Panc1 (cell line): Measurements from ENCODE around the gene FUBP3. TPM values are rescaled to one million over a fixed set of nuclear protein-coding genes. Genes with fewer than 3 reads are reported as not detected.

Source experiments
- ATAC-seq: fragments of 200-7000 bp; cut with Tn5 transposase; 2 replicates; pipeline ENCODE4 v1.9.1; 2020; ENCODE audit warnings: mild to moderate bottlenecking, moderate library complexity
- BruUV-seq: library from RNA; stranded (reverse); fragments of 400-500 nt; replicated peaks from 2 replicates; lab custom pipeline; 2021; lab: Mats Ljungman, UMichigan
- CTCF ChIA-PET: fragments of 300-600 bp; sonication (Branson Sonifier 250); formaldehyde crosslinking; loops from one replicate; lab custom pipeline; 2022; ENCODE audit warnings: antibody characterized with exemption; lab: Charles Lee
- POLR2A ChIA-PET: fragments of 300-600 bp; sonication (Branson Sonifier 250); formaldehyde crosslinking; loops from one replicate; lab custom pipeline; 2022; ENCODE audit warnings: antibody characterized with exemption; lab: Charles Lee
- DNase-seq: peaks from one replicate; pipeline ENCODE4 v3.0.0-alpha.2; 2010; ENCODE audit warnings: low read depth, low spot score
- H3K27ac ChIP-seq: 2 replicates; pipeline ENCODE4 v1.5.1; 2011; ENCODE audit warnings: mild to moderate bottlenecking, low read length, inconsistent platforms
- H3K27me3 ChIP-seq: fragments of 200-500 bp; sonication (Bioruptor generic); 2 replicates; pipeline ENCODE4 v1.6.0; 2014; ENCODE audit warnings: low read length, inconsistent platforms; ENCODE audit not compliant: control insufficient read depth, insufficient read depth
- H3K36me3 ChIP-seq: fragments of 200-500 bp; sonication (Bioruptor generic); 2 replicates; pipeline ENCODE4 v1.5.1; 2014; ENCODE audit warnings: inconsistent platforms, mild to moderate bottlenecking, low read length, moderate library complexity; ENCODE audit not compliant: control insufficient read depth, insufficient read depth
- H3K4me1 ChIP-seq: 2 replicates; pipeline ENCODE4 v1.5.1; 2011; ENCODE audit warnings: inconsistent platforms, mild to moderate bottlenecking, low read length, moderate library complexity; ENCODE audit not compliant: control insufficient read depth, insufficient read depth
- H3K4me3 ChIP-seq, 2 experiments: 2 replicates each; pipeline ENCODE4 v1.5.1; 2011 to 2012; ENCODE audit warnings: low read depth in 2 of 2, low read length in 2 of 2, mild to moderate bottlenecking in 2 of 2, inconsistent platforms in 1 of 2, moderate library complexity in 1 of 2
- H3K9me3 ChIP-seq: fragments of 200-500 bp; sonication (Bioruptor generic); 2 replicates; pipeline ENCODE4 v1.5.1; 2014; ENCODE audit warnings: low read depth, mild to moderate bottlenecking, inconsistent platforms, low read length, moderate library complexity; ENCODE audit not compliant: control insufficient read depth, insufficient read depth
- CTCF ChIP-seq: fragments of 450-650 bp; IDR thresholded peaks from 2 replicates; pipeline ENCODE4 v1.5.1; 2017; ENCODE audit warnings: mild to moderate bottlenecking
- POLR2AphosphoS5 ChIP-seq: IDR thresholded peaks from 2 replicates; pipeline ENCODE4 v1.6.1; 2012; ENCODE audit warnings: mild to moderate bottlenecking, low read depth, low read length, moderate library complexity
- REST ChIP-seq, 2 experiments: IDR thresholded peaks; 2 replicates each; pipeline ENCODE4 v1.6.1; 2011 to 2012; ENCODE audit warnings: low read depth in 2 of 2, control low read depth in 1 of 2, low read length in 1 of 2, mild to moderate bottlenecking in 1 of 2, moderate library complexity in 1 of 2; ENCODE audit not compliant: insufficient read depth in 1 of 2
- SIN3A ChIP-seq: IDR thresholded peaks from 2 replicates; pipeline ENCODE4 v1.6.1; 2012; ENCODE audit warnings: low read depth, mild to moderate bottlenecking, low read length, moderate library complexity, borderline replicate concordance; ENCODE audit not compliant: insufficient read depth
- TCF7L2 ChIP-seq: IDR thresholded peaks from 2 replicates; pipeline ENCODE4 v1.6.1; 2011; ENCODE audit warnings: mild to moderate bottlenecking, low read depth, low read length, inconsistent platforms
- in situ Hi-C: cut with HindIII; loops from 2 replicates; pipeline ENCODE4 v1.10.0; 2016; ENCODE audit warnings: low sequenced_read_pairs, low pct_unique_long_range_greater_than_20kb
- intact Hi-C: fragments of 100-400 bp; cut with micrococcal nuclease; formaldehyde crosslinking; loops from one replicate; pipeline ENCODE4 v1.10.0; 2022; ENCODE audit not compliant: unreplicated experiment
- total RNA-seq: library from RNA; stranded (reverse); gene quantifications from one replicate; pipeline ENCODE4 v1.2.1, GENCODE V29; 2021; ENCODE audit not compliant: unreplicated experiment

The FUBP3 gene
- total RNA-seq, 1 experiment from 2014 or later: 46.6 TPM

- TF ChIP-seq CTCF (no peak), TCF7L2 (no peak), REST (IDR thresholded peaks at IDR 0.05; ENCODE audit: insufficient read depth in 1 of 2, low read depth in 2 of 2, low read length in 1 of 2) (no peak), SIN3A (no peak), POLR2AphosphoS5 (no peak)
- DNase-seq: no peak
- Histone ChIP-seq H3K9me3 (no peaks in the 10 kb centered on the region), H3K4me3 (peak overlapping the region; percentile 28 to 37), H3K4me1 (no peaks in the 10 kb centered on the region), H3K27me3 (peaks cover 1% of the 10 kb centered on the region; the same call in 1 of the 2 replicates), H3K27ac (no peak overlapping the region), H3K36me3 (no peaks in the 10 kb centered on the region)
- BruUV-seq: no TSS peak
- in situ Hi-C loops (no loop called here), intact Hi-C loops (no loop called here)
- ChIA-PET POLR2A (no interaction called here), CTCF (no interaction called here)
- ATAC-seq: no peak
Measured at GRCh38 chr9:130660326-130660682, 80.9 kb downstream of the FUBP3 start.

GRCh38 chr9:130660683-130661450, 81.5 kb downstream of the FUBP3 start:
- no TSS peak for BruUV-seq
- POLR2A ChIA-PET: no interaction called here

More at GRCh38 chr9:130660683-130661450, 81.5 kb downstream of the FUBP3 start:
- H3K4me1 ChIP-seq: no peaks in the 10 kb centered on the region
- H3K27me3 ChIP-seq: peaks cover 2% of the 10 kb centered on the region; the same call in 1 of the 2 replicates
- H3K9me3 ChIP-seq: no peaks in the 10 kb centered on the region
- peak overlapping the region; percentile 28 to 37 for H3K4me3 ChIP-seq
- no peak overlapping the region for H3K27ac ChIP-seq
- H3K36me3 ChIP-seq: no peaks in the 10 kb centered on the region
- intact Hi-C loops (no loop called here), in situ Hi-C loops (no loop called here)
- CTCF ChIA-PET: no interaction called here
- no peak for DNase-seq
- ATAC-seq: peak; percentile 53
- TF ChIP-seq TCF7L2 (no peak), POLR2AphosphoS5 (no peak), SIN3A (no peak)
